ENCODE results near the gene THAP7. TPM values are rescaled to one million over a fixed set of nuclear protein-coding genes. Genes with fewer than 3 reads are reported as not detected.

THAP7 gene
- total RNA-seq, 4 donors from 2014 or later = 33.9 to 57.0 (median 37.4) TPM

- no peak overlapping the region for H3K27ac ChIP-seq
- no peak for DNase-seq (ENCODE audit: low spot score in 2 of 2)
- H3K9me3 ChIP-seq = no peaks in the 10 kb centered on the region
- TF ChIP-seq CTCF (IDR thresholded peaks at IDR 0.05) (no peak), POLR2AphosphoS5 (IDR thresholded peaks at IDR 0.05) (no peak), POLR2A (IDR thresholded peaks at IDR 0.05) (no peak), EP300 (IDR thresholded peaks at IDR 0.05) (no peak)
- peaks cover 34% of the 10 kb centered on the region for H3K4me1 ChIP-seq
- H3K36me3 ChIP-seq = peaks cover 61% of the 10 kb centered on the region
- 55% methylated on average over 7 of the region's 7 CpGs for WGBS
- H3K4me3 ChIP-seq = no peak overlapping the region
- H3K27me3 ChIP-seq = no peaks in the 10 kb centered on the region
Observed at GRCh38 chr22:20998411-20999336, 3.2 kb downstream of the THAP7 start.

- WGBS = 94% methylated on average over 3 of the region's 13 CpGs
- H3K27me3 ChIP-seq = no peaks in the 10 kb centered on the region
- H3K27ac ChIP-seq = no peak overlapping the region
- peaks cover 24% of the 10 kb centered on the region for H3K4me1 ChIP-seq
- TF ChIP-seq EP300 (IDR thresholded peaks at IDR 0.05) (no peak), POLR2AphosphoS5 (IDR thresholded peaks at IDR 0.05) (no peak), POLR2A (IDR thresholded peaks at IDR 0.05) (no peak), CTCF (IDR thresholded peaks at IDR 0.05) (no peak)
- no peak for DNase-seq (ENCODE audit: low spot score in 2 of 2)
- no peak overlapping the region for H3K4me3 ChIP-seq
- H3K9me3 ChIP-seq = no peaks in the 10 kb centered on the region
- H3K36me3 ChIP-seq = peaks cover 71% of the 10 kb centered on the region
Observed at GRCh38 chr22:20997536-20998257, 4.2 kb downstream of the THAP7 start.

GRCh38 chr22:20996598-20997535, 5.1 kb downstream of the THAP7 start:
- no peaks in the 10 kb centered on the region for H3K27me3 ChIP-seq
- H3K36me3 ChIP-seq = peaks cover 80% of the 10 kb centered on the region
- no peaks in the 10 kb centered on the region for H3K9me3 ChIP-seq
- TF ChIP-seq POLR2AphosphoS5 (IDR thresholded peaks at IDR 0.05) = no peak
- no peak for TF ChIP-seq CTCF (IDR thresholded peaks at IDR 0.05)
- TF ChIP-seq POLR2A (IDR thresholded peaks at IDR 0.05) = no peak
- TF ChIP-seq EP300 (IDR thresholded peaks at IDR 0.05) = no peak
- DNase-seq (ENCODE audit: low spot score in 2 of 2) = no peak
- H3K27ac ChIP-seq = no peak overlapping the region
- no peak overlapping the region for H3K4me3 ChIP-seq
- H3K4me1 ChIP-seq = peaks cover 23% of the 10 kb centered on the region
- 92% methylated on average over 10 of the region's 27 CpGs for WGBS

GRCh38 chr22:20996031-20996410, 5.9 kb downstream of the THAP7 start:
- H3K9me3 ChIP-seq = no peaks in the 10 kb centered on the region
- no peak overlapping the region for H3K27ac ChIP-seq
- no peak for DNase-seq (ENCODE audit: low spot score in 2 of 2)
- no peaks in the 10 kb centered on the region for H3K27me3 ChIP-seq
- peaks cover 17% of the 10 kb centered on the region for H3K4me1 ChIP-seq
- H3K4me3 ChIP-seq = no peak overlapping the region
- H3K36me3 ChIP-seq = peaks cover 88% of the 10 kb centered on the region
- TF ChIP-seq POLR2A (IDR thresholded peaks at IDR 0.05) (no peak), EP300 (IDR thresholded peaks at IDR 0.05) (no peak), CTCF (IDR thresholded peaks at IDR 0.05) (no peak), POLR2AphosphoS5 (IDR thresholded peaks at IDR 0.05) (no peak)
- 93% methylated on average over 3 of the region's 10 CpGs for WGBS

All from suprapubic skin (tissue), 4 donors.